GM18861 (cell line): Measurements from ENCODE around the gene PPM1J.
"Not testable (repeated sequence)": the region's sequence is repeated elsewhere in the genome, so short reads cannot be mapped to it uniquely, and the experiment has no call there.

Experiments used
- ATAC-seq: cut with Tn5 transposase; IDR thresholded peaks from one replicate; pipeline ENCODE4 v1.9.1; 2021; ENCODE audit not compliant: unreplicated experiment

The PPM1J gene, protein sequence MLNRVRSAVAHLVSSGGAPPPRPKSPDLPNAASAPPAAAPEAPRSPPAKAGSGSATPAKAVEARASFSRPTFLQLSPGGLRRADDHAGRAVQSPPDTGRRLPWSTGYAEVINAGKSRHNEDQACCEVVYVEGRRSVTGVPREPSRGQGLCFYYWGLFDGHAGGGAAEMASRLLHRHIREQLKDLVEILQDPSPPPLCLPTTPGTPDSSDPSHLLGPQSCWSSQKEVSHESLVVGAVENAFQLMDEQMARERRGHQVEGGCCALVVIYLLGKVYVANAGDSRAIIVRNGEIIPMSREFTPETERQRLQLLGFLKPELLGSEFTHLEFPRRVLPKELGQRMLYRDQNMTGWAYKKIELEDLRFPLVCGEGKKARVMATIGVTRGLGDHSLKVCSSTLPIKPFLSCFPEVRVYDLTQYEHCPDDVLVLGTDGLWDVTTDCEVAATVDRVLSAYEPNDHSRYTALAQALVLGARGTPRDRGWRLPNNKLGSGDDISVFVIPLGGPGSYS

GRCh38 chr1:112715264-112716053 lies at the start of gene PPM1J:
Gene PPM1J (minus strand): TSS chr1:112715332. CDS start chr1:112715301, 31 bp downstream.
- ATAC-seq, result peak; percentile 60

- no peak for ATAC-seq
Observed at GRCh38 chr1:112762541-112763500, 47.7 kb upstream of the PPM1J start.

- ATAC-seq, result no peak
Observed at GRCh38 chr1:112761714-112762480, 46.8 kb upstream of the PPM1J start.

GRCh38 chr1:112759228-112759627 lies 44.1 kb upstream of the PPM1J start:
- no peak for ATAC-seq

GRCh38 chr1:112754116-112754628 lies 39.0 kb upstream of the PPM1J start:
- ATAC-seq, result no peak

DNA sequence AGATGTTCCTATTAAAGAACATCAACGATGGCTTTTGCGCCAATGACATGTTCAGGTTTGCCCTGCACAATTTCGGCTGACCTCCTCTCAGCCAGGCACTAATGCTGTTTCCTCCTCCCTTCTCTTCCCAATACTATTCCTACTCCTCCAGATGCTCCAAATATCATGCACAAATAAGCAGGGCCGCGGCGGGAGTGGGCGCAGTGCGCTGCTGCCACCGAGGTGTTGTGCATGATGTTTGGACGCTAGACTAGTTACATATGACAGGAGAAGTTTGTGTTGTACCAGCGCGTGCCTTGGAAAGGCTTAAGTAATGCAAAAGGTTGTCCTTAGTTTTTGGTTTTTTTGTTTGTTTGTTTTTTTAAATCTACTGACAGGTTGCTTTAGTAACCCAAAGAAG lies 33.3 kb upstream of the PPM1J start:
- ATAC-seq, result no peak

- no peak for ATAC-seq
Observed at GRCh38 chr1:112744009-112744578, 29.0 kb upstream of the PPM1J start.

- ATAC-seq, result no peak
Observed at GRCh38 chr1:112743174-112744008, 28.3 kb upstream of the PPM1J start.

GRCh38 chr1:112737573-112737972 lies 22.4 kb upstream of the PPM1J start:
- no peak for ATAC-seq

DNA sequence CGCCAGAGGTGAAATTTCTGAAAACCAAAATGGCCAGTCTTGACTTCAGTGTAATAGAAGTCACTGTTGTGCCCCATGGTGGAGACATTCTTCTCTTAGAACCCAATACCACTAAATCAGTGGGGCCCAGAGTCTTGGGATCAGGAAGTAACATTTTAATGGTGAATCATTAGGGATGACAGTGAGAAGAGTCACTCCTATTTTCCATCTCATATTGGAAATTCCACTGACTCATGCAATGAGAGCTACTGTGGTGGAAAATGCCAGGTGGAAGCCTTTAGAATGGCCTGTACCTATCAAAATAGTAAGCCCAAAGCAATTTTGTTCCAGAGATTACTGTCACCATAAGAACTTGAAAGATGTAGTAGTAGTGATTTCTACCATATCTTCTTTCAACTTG lies 20.6 kb upstream of the PPM1J start:
- no peak for ATAC-seq

GRCh38 chr1:112731451-112731850 lies 16.3 kb upstream of the PPM1J start:
- no peak for ATAC-seq

GRCh38 chr1:112729909-112730308 lies 14.8 kb upstream of the PPM1J start:
- no peak for ATAC-seq

GRCh38 chr1:112729011-112729410 lies 13.9 kb upstream of the PPM1J start:
- not testable (repeated sequence) for ATAC-seq

- not testable (repeated sequence) for ATAC-seq
Observed at GRCh38 chr1:112728306-112728971, 13.3 kb upstream of the PPM1J start.

DNA sequence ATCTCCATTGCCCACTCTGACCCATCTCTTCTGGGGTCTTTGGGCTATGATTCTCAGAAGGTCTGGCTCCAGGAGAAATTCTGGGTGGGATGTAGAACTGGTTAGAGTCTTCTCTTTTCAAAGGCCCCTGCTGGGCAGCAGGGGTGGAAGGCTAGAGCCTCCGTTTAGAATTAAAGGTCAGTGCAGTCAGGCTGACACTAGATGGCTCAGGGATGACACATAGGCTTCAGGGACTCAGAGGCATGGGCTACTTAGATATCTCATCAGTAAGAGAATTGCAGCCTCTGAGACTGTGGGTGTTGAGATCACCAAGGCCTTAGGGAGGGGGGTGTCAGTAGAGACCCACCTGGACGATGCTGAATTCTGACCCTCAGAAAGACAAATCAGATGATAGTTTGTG lies 12.6 kb upstream of the PPM1J start:
- no peak for ATAC-seq

- not testable (repeated sequence) for ATAC-seq
Observed at GRCh38 chr1:112724240-112724639, 9.1 kb upstream of the PPM1J start.

DNA sequence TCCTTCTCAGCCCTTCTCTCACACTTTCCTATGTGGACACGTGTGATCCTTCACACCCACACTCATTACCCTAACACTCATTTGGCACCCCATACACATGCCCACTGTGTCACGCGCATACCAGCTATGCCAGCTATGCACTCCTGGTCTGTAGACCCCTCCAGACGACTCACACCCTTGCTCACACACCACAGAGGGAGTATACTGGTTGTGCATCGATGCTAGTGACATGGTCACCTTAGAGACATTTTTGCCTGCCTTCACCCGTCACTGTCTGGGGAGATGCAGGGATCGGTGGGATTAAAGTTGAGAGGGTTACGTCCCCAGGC lies 8.3 kb upstream of the PPM1J start:
- no peak for ATAC-seq
